ENCODE results near the gene SRGN. TPM values are rescaled to one million over a fixed set of nuclear protein-coding genes. Genes with fewer than 3 reads are reported as not detected.

SRGN gene
- total and polyA plus RNA-seq, 11 donors, result 28.8 to 214 (median 54.7) TPM

- H3K27me3 ChIP-seq, result no peaks in the 10 kb centered on the region
- intact Hi-C loops (cut with DNase I), result loop anchor here (1.0 to 5.0 kb wide), 8 partner anchors 31 to 91 kb away; partner anchors contain the start of gene VPS26A (in 1 of the 10)
- peak; percentile 57 to 91 (median 76) for ATAC-seq
- 49 to 53% (median 51%) methylated on average over 17 of the region's 17 CpGs for WGBS, 4 donors
- TF ChIP-seq POLR2A (IDR thresholded peaks at IDR 0.05) (no peak), CTCF (IDR thresholded peaks at IDR 0.05) (peak; percentile 71 to 90 (median 84))
- H3K9me3 ChIP-seq, result no peaks in the 10 kb centered on the region
- H3K4me1 ChIP-seq, result peaks cover 0 to 65% (median 8%) of the 10 kb centered on the region in 12 donors
- H3K36me3 ChIP-seq, result peaks cover 0 to 31% (median 5%) of the 10 kb centered on the region in 9 donors
- DNase-seq, result peak in 4 of 5 donors; percentile 68 to 83 (median 78)
- H3K4me3 ChIP-seq, result peak overlapping the region in 1 of 12 donors; percentile 33
- peak overlapping the region in 5 of 12 donors; percentile 6 to 97 (median 40) for H3K27ac ChIP-seq
Observed at GRCh38 chr10:69092959-69093850, 5.3 kb downstream of the SRGN start.

GRCh38 chr10:69093933-69094332 lies 6.0 kb downstream of the SRGN start:
- Histone ChIP-seq H3K36me3 (peaks cover 0 to 39% (median 12%) of the 10 kb centered on the region in 9 donors), H3K27me3 (no peaks in the 10 kb centered on the region), H3K9me3 (no peaks in the 10 kb centered on the region), H3K27ac (peak overlapping the region in 1 of 12 donors; percentile 97), H3K4me3 (peak overlapping the region in 1 of 12 donors; percentile 33), H3K4me1 (peaks cover 0 to 65% (median 8%) of the 10 kb centered on the region in 12 donors)
- intact Hi-C loops (cut with DNase I), result loop anchor here (1.0 to 5.0 kb wide), 8 partner anchors 30 to 92 kb away; partner anchors contain the start of gene VPS26A (in 1 of the 10)
- WGBS, 4 donors, result 85 to 100% (median 88%) methylated on average over 1 of the region's 1 CpG
- no peak for TF ChIP-seq CTCF (IDR thresholded peaks at IDR 0.05)
- no peak for TF ChIP-seq POLR2A (IDR thresholded peaks at IDR 0.05)
- DNase-seq, result no peak
- no peak for ATAC-seq

GRCh38 chr10:69096045-69096444 lies 8.1 kb downstream of the SRGN start:
- 67 to 84% (median 77%) methylated on average over 2 of the region's 2 CpGs for WGBS, 4 donors
- intact Hi-C loops (cut with DNase I), result loop anchor here in 1 of 10 donors (5.0 kb wide), 1 partner anchor 84 kb away; no protein-coding TSS in a partner anchor
- ATAC-seq, result no peak
- Histone ChIP-seq H3K4me1 (peaks cover 0 to 73% (median 5%) of the 10 kb centered on the region in 12 donors), H3K4me3 (no peak overlapping the region), H3K27ac (peak overlapping the region in 1 of 12 donors; percentile 42), H3K36me3 (peaks cover 0 to 60% (median 13%) of the 10 kb centered on the region in 9 donors), H3K9me3 (no peaks in the 10 kb centered on the region), H3K27me3 (no peaks in the 10 kb centered on the region)
- TF ChIP-seq CTCF (IDR thresholded peaks at IDR 0.05) (no peak), POLR2A (IDR thresholded peaks at IDR 0.05) (no peak)
- DNase-seq, result no peak

- ATAC-seq, result no peak
- H3K9me3 ChIP-seq, result no peaks in the 10 kb centered on the region
- no peak for TF ChIP-seq CTCF (IDR thresholded peaks at IDR 0.05)
- TF ChIP-seq POLR2A (IDR thresholded peaks at IDR 0.05), result no peak
- no peak for DNase-seq
- H3K36me3 ChIP-seq, result peaks cover 0 to 66% (median 13%) of the 10 kb centered on the region in 9 donors
- WGBS, 4 donors, result 83 to 89% (median 88%) methylated on average over 4 of the region's 4 CpGs
- H3K4me1 ChIP-seq, result peaks cover 0 to 73% (median 4%) of the 10 kb centered on the region in 12 donors
- H3K27me3 ChIP-seq, result no peaks in the 10 kb centered on the region
- intact Hi-C loops (cut with DNase I), result loop anchor here in 1 of 10 donors (5.0 kb wide), 1 partner anchor 85 kb away; no protein-coding TSS in a partner anchor
- H3K27ac ChIP-seq, result no peak overlapping the region
- H3K4me3 ChIP-seq, result no peak overlapping the region
Observed at GRCh38 chr10:69097729-69098128, 9.8 kb downstream of the SRGN start.

Data from heart left ventricle (tissue), 16 donors.